ENCODE results near the gene GJB2.

GRCh38 chr13:20221772-20222171, 29.0 kb upstream of the GJB2 start:
- TF ChIP-seq EZH2 (IDR thresholded peaks at IDR 0.05; ENCODE audit: insufficient read depth, low read length) (no peak), CTCF (IDR thresholded peaks at IDR 0.05; ENCODE audit: insufficient read depth, low read depth, low read length) (no peak)
